GM18861 (cell line): ENCODE measurements around the gene CIZ1.
"Not testable (repeated sequence)": the region's sequence is repeated elsewhere in the genome, so short reads cannot be mapped to it uniquely, and the experiment has no call there.

ENCODE experiments used
- ATAC-seq: cut with Tn5 transposase; IDR thresholded peaks from one replicate; pipeline ENCODE4 v1.9.1; 2021; ENCODE audit not compliant: unreplicated experiment

The CIZ1 gene

DNA sequence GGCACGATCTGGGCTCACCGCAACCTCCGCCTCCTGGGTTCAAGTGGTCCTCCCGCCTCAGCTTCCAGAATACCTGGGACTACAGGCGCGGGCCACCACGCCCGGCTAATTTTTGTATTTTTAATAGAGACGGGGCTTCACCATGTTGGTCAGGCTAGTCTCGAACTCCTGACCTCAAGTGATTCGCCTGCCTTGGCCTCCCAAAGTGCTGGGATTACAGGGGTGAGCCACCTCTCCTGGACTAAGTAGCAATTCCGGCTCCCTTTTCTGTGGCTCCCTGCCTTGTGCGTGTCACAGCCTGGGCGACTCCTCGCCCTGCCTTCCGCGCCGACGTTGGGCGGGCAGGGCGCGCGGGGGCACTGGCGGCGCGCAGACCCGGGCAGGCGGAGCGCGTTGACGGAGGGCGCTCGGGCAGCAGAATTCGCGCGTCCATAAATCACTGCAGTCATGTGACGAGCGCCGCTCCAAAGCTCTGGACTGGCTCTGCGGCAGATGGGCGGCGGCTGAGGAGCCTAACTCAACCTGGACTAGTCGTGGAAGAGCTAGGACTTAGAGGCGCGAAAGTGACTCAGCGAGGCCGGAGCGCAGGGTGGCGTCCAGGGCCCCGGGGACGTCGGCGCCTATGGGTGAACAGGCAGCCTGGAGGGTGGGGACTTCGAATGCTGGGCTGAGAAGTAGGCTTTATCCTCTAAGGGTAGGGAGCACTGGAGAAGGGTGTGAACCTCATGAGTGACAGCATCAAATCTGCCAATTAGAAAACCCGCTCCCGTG lies 1.4 kb upstream of the CIZ1 start:
- ATAC-seq, result no peak

GRCh38 chr9:128190516-128191405 lies 611 bp downstream of the CIZ1 start:
- ATAC-seq, result no peak

DNA sequence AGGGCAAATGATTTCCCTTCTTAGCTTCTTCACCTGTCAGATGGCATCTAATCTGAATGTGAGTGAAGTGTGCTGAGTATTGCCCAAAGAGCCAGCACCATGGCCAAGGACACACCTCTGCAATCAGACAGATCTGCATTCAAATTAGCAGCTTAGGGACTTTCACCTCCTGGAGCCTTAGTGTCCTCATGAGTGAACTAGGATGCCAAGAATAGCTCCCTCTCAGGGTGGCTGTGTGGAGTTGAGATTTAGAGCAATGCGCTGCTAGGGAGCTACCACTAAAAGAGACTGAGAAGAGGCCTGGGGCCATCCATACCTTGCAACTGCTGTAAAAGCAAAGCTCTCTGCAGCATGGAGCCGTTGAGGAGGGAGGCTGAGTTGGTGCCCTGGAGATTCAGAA lies 1.4 kb downstream of the CIZ1 start:
- no peak for ATAC-seq

GRCh38 chr9:128188209-128188608 lies 3.2 kb downstream of the CIZ1 start:
- no peak for ATAC-seq

DNA sequence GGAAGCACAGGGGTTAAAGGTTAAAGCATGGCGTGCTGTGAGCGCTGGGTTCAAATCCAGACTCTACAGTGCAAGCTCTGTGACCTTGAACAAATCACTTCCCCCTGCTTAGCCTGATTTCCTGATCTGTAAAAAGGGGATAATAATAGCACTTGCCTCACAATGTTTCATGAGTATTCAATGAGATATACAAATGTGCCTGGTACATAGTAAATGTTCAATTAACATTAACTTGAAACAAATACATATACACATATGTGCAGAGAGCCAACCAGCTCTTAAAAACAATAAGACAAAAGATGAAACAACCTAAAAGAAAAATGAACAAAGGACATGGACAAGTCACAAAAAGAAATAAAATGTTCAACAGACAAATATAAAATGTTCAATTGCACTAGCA lies 4.0 kb downstream of the CIZ1 start:
- no peak for ATAC-seq

- ATAC-seq, result no peak
Observed at GRCh38 chr9:128185979-128186965, 5.1 kb downstream of the CIZ1 start.

GRCh38 chr9:128182893-128183588 lies 8.3 kb downstream of the CIZ1 start:
- no peak for ATAC-seq

- not testable (repeated sequence) for ATAC-seq
Observed at GRCh38 chr9:128181480-128181879, 9.9 kb downstream of the CIZ1 start.

GRCh38 chr9:128180447-128180846 lies 10.9 kb downstream of the CIZ1 start:
- ATAC-seq, result no peak

DNA sequence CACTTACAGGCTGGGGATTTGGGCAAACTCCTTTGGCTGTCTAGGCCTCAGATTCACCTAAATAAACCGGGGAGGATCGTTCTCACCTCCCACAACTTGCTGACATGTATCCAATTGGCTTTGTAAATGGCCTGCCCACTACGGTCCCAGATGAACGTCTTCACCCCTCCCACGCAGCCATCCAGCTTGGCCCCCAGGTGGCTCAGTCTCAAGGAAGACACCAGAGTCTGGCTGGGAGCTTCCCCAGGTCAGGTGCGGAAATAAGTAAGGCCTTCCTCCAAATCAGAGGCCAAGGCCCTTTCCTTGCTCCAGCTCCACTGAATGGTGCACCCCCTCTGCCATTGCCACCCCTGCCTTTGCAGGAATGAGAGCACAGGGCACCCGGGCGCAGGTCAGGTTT lies 11.4 kb downstream of the CIZ1 start:
- no peak for ATAC-seq

DNA sequence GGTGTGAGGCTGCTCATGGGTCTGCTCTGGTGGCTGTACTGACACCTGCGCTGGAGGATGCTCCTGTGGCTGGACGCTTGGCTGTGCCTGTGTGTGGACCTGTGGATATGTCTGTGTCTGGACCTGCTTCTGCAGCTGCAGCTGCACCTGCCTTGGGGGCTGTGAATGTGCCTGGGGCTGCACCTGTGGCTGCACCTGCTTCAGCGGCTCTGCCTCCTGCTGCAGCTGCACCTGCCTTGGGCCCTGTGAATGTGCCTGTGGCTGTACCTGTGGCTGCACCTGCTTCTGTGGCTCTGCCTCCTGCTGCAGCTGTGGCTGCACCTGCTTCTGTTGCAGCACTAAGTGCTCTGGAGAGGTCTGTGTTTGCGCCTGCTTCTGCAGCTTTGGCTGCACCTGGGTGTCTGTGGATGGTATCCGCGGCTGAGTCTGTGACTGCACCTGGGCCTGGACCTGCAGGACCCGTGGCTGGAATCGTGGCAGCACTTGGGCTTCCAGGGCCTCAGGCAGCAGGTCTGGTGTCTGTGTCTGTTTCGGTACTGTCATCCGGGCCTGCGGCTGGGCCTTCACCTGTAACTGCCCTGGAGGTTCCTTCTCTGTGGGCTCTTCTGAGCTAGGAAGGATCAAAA lies 12.5 kb downstream of the CIZ1 start:
- no peak for ATAC-seq

GRCh38 chr9:128175726-128176125 lies 15.6 kb downstream of the CIZ1 start:
- ATAC-seq, result no peak

DNA sequence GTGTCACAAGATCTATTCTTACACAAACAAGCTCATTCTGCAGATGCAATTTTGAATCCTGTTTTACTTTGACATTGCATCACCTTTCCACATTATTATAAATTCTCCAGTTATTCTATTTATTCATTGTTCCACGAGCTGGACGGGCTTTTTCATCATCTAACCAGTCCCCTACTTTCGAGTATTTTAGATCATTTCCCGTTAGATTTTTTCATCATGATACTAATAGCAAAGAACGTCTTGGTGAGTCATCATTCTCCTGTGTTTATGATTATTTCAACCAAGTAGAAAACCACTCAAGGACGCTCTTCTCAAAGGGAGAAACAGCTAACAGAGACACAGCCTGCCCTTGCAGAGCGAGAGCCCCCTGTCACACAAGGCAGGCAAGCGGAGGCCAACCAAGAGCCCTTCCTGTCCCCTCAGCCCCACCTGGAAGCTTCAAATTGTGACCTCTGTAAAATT lies 16.2 kb downstream of the CIZ1 start:
- no peak for ATAC-seq

DNA sequence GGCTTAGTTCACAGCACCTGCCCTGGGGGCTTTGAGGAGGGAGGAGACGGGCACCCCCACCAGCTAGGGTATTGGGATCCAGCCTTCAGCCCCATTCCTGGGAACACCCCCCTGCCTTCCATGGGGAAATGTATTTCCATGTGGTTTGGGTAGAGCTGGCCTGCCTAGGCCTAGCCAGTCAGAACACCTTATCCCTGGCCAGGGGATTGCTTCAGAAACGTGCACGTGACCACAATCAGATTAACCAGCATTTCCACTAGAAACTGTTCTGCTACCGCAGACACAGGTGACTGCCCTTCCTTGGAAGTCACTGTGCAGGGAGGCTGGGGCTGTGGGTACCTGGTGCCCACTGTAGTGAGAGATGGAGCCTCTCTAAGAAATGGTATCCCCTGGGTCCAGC lies 17.3 kb downstream of the CIZ1 start:
- ATAC-seq, result no peak

DNA sequence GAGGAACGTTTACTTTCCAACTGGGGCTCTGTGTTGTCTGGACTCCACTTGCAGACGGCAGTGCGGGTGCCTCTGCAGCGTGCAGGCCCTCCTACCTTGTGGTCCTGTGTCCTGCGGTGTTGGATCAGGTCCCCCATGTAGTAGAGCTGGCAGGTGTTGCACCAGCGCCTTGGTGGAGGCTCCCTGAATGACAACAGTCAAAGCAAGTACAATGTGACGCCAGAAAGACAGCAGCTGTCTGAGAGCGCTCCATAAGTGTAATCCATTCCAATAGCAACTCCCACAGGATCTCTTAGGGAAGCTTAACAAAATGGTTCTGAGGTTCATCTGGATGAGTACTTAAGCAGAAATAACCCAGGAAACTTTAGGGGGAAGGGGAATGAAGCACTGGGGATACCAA lies 21.4 kb downstream of the CIZ1 start:
- no peak for ATAC-seq

DNA sequence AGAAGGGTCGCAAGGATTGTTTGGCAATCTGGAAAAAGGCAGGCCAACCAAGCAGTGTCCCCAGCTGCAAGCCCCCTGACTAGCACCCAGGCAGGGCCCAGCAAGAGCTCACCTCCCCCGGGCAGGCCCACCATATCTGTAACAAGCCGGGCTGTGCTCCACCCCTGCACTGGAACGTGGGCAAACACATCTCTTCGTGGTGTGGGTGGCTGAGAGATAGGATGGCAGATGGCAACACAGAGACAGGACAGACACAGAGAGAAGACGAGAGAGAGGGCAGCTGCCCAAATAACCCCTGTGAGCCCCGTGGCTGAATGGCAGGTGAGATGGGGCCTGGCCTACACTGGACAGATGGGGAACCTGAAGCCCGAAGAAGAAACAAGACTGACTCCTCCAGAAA lies 21.9 kb downstream of the CIZ1 start:
- no peak for ATAC-seq

- ATAC-seq, result no peak
Observed at GRCh38 chr9:128168731-128169308, 22.6 kb downstream of the CIZ1 start.

GRCh38 chr9:128167209-128167608 lies 24.2 kb downstream of the CIZ1 start:
- ATAC-seq, result no peak

DNA sequence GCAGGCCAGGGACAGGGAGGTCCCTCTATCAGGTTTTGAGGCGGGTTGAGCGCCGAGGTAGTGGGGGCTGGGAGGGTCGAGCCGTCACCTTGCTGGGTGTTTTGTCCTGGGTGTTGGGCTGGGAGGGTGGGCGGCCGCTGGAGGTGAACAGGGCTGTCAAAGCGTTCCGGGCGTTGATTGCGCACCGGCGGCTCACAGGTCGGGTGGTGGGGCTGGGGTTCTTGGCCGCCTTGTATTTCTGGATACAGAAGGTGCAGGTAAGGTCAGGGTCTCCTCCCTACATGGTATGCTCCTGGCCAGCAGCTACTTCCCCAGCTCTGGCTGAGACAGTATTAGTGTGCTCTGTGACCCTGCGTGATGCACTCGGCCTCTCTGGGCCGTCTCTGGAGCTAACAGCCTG lies 25.2 kb downstream of the CIZ1 start:
- ATAC-seq, result no peak
